B cell (primary cell): ENCODE measurements around the gene MDK. TPM values are rescaled to one million over a fixed set of nuclear protein-coding genes. Genes with fewer than 3 reads are reported as not detected.

ENCODE experiments used
- ATAC-seq: fragments of 200-7000 bp; cut with Tn5 transposase; one replicate; pipeline ENCODE4 v1.10.0; 2021; ENCODE audit warnings: low read depth, mild to moderate bottlenecking, moderate number of reproducible peaks, moderate library complexity
- CTCF ChIA-PET: fragments of 350-600 bp; sonication (Branson Sonifier 250); formaldehyde crosslinking; loops from one replicate; lab custom pipeline; 2021; ENCODE audit warnings: antibody characterized with exemption, inconsistent platforms; lab: Charles Lee
- POLR2A ChIA-PET: fragments of 350-600 bp; sonication (Branson Sonifier 250); formaldehyde crosslinking; loops from one replicate; lab custom pipeline; 2021; ENCODE audit warnings: antibody characterized with exemption; lab: Charles Lee
- DNase-seq: peaks from one replicate; pipeline ENCODE4 v3.0.0; 2013
- H2AFZ ChIP-seq: 2 replicates; pipeline ENCODE4 v1.6.1; 2012; ENCODE audit warnings: mild to moderate bottlenecking, low read depth, low read length; ENCODE audit not compliant: insufficient read depth, poor library complexity, severe bottlenecking
- H3K27ac ChIP-seq, 2 donors: 1 replicate in 1 of 2; 2 replicates in 1 of 2; pipeline ENCODE4 v1.5.1; 2012 to 2013; ENCODE audit warnings: low read length in 2 of 2, mild to moderate bottlenecking in 2 of 2, moderate library complexity in 1 of 2
- H3K27me3 ChIP-seq, 4 experiments: fragments of 200-600 bp in 1 of 4; sonication (generic) in 1 of 4; replicated peaks in 1 of 4; 1 replicate in 2 of 4; 2 replicates in 2 of 4; pipeline versions ENCODE4 v1.6.1 to v1.7.0; 2013 to 2016; ENCODE audit warnings: low read length in 3 of 4, mild to moderate bottlenecking in 2 of 4, mixed read lengths in 1 of 4, moderate library complexity in 1 of 4; ENCODE audit not compliant: insufficient read depth in 4 of 4, control insufficient read depth in 3 of 4; ENCODE audit errors: control extremely low read depth in 1 of 4
- H3K36me3 ChIP-seq, 2 experiments: replicated peaks in 1 of 2; 1 replicate in 1 of 2; 2 replicates in 1 of 2; pipeline versions ENCODE4 v1.6.1 to v1.7.1; 2013; ENCODE audit warnings: low read length in 1 of 2; ENCODE audit not compliant: insufficient read depth in 2 of 2, control insufficient read depth in 1 of 2; ENCODE audit errors: control extremely low read depth in 1 of 2, extremely low read depth in 1 of 2
- H3K4me1 ChIP-seq, 2 donors: fragments of 200-600 bp in 1 of 2; sonication (generic) in 1 of 2; 1 replicate in 1 of 2; 2 replicates in 1 of 2; pipeline versions ENCODE4 v1.5.1 to v1.6.1; 2013 to 2017; ENCODE audit warnings: low read length in 2 of 2; ENCODE audit not compliant: control insufficient read depth in 2 of 2, insufficient read depth in 2 of 2
- H3K4me2 ChIP-seq: replicated peaks from 2 replicates; pipeline ENCODE3; 2012; ENCODE audit warnings: mild to moderate bottlenecking, low read depth, low read length; ENCODE audit not compliant: poor library complexity, severe bottlenecking
- H3K4me3 ChIP-seq, 5 experiments: fragments of 200-600 bp in 1 of 5; sonication (generic) in 1 of 5; 1 replicate in 3 of 5; 2 replicates in 2 of 5; pipeline versions ENCODE4 v1.5.1 to v1.7.0; 2011 to 2016; ENCODE audit warnings: low read length in 4 of 5, mild to moderate bottlenecking in 4 of 5, low read depth in 2 of 5, control low read depth in 1 of 5, moderate library complexity in 1 of 5; ENCODE audit not compliant: insufficient read depth in 1 of 5; ENCODE audit errors: control extremely low read depth in 1 of 5, extremely low read depth in 1 of 5
- H3K79me2 ChIP-seq: fragments of 200-600 bp; sonication (generic); one replicate; pipeline ENCODE4 v1.6.0; 2016; ENCODE audit warnings: low read length; ENCODE audit not compliant: control insufficient read depth, insufficient read depth
- H3K9ac ChIP-seq: fragments of 200-600 bp; sonication (generic); 2 replicates; pipeline ENCODE4 v1.6.1; 2017; ENCODE audit warnings: mild to moderate bottlenecking, low read length, moderate library complexity
- H3K9me3 ChIP-seq, 3 donors: one replicate each; pipeline versions ENCODE4 v1.6.1 to v1.7.1; 2013; ENCODE audit warnings: low read length in 2 of 3; ENCODE audit not compliant: control insufficient read depth in 2 of 3, insufficient read depth in 1 of 3; ENCODE audit errors: control extremely low read depth in 1 of 3
- H4K20me1 ChIP-seq: 2 replicates; pipeline ENCODE4 v1.6.0; 2012; ENCODE audit warnings: mild to moderate bottlenecking, low read length; ENCODE audit not compliant: insufficient read depth, control insufficient read depth, poor library complexity, severe bottlenecking
- H3K27ac Mint-ChIP-seq: one replicate; pipeline ENCODE4 v1.8.0; 2021; ENCODE audit warnings: mixed read lengths
- H3K27me3 Mint-ChIP-seq: one replicate; pipeline ENCODE4 v1.8.0; 2021; ENCODE audit warnings: mixed read lengths
- H3K4me1 Mint-ChIP-seq: one replicate; pipeline ENCODE4 v1.8.0; 2021; ENCODE audit warnings: mixed read lengths
- H3K4me3 Mint-ChIP-seq: one replicate; pipeline ENCODE4 v1.8.0; 2021; ENCODE audit warnings: mixed read lengths
- H3K9me3 Mint-ChIP-seq: one replicate; pipeline ENCODE4 v1.8.0; 2022; ENCODE audit warnings: mixed read lengths; ENCODE audit not compliant: insufficient read depth
- EZH2 ChIP-seq: IDR thresholded peaks from 2 replicates; pipeline ENCODE4 v1.6.1; 2012; ENCODE audit warnings: borderline replicate concordance, low read depth, mild to moderate bottlenecking, moderate library complexity, low read length; ENCODE audit not compliant: insufficient read depth, poor library complexity, severe bottlenecking
- WGBS: methylation state at CpG from one replicate; pipeline ENCODE4 v1.1.5; 2013; ENCODE audit warnings: missing lambda C conversion rate; ENCODE audit not compliant: insufficient coverage; 5-methylcytosine and 5-hydroxymethylcytosine counted together
- intact Hi-C: fragments of 100-400 bp; cut with micrococcal nuclease; formaldehyde crosslinking; loops from one replicate; pipeline ENCODE4 v1.10.0; 2022
- polyA plus RNA-seq: library from polyadenylated mRNA; depleted of rRNA; stranded (reverse); fragments of >200 nt; gene quantifications from 2 replicates; pipeline ENCODE4 v1.2.3, GENCODE V29; 2012
- total RNA-seq, 2 donors: library from RNA; stranded (reverse); fragments of 120-200 nt in 1 of 2; gene quantifications; 1 replicate in 1 of 2; 2 replicates in 1 of 2; pipeline versions ENCODE4 v1.2.3 to v1.2.4, GENCODE V29; 2013 to 2022
- TF ChIP-seq, protein P1 (sequence below): fragments of 200-600 bp; IDR thresholded peaks from one replicate; pipeline ENCODE4 v1.8.0; 2022; ENCODE audit warnings: antibody characterized with exemption, mild to moderate bottlenecking

The MDK gene
- total and polyA plus RNA-seq, 2 donors (not counting 1 experiment from before 2014, with no cell fraction given), result 1.5 to 2.6 TPM

GRCh38 chr11:46392421-46393230 lies 11.2 kb downstream of the MDK start:
- 4% methylated on average over 68 of the region's 71 CpGs for WGBS
- DNase-seq (peak; percentile 85), ATAC-seq (peak; percentile 94)
- peak overlapping the region; percentile 20 for H3K9ac ChIP-seq
- Mint-ChIP-seq H3K27me3 (peaks cover 29% of the 10 kb centered on the region), H3K27ac (no peak overlapping the region), H3K4me3 (peak overlapping the region; percentile 76), H3K9me3 (no peaks in the 10 kb centered on the region), H3K4me1 (peaks cover 19% of the 10 kb centered on the region)
- H3K4me2 ChIP-seq, result peak overlapping the region; percentile 77
- ChIA-PET POLR2A (no interaction called here), CTCF (interaction anchor here (1.0 to 1.8 kb wide), 4 partner anchors 12 to 137 kb away, joined by 3 to 4 read pairs (median 4); no protein-coding TSS in a partner anchor)
- TF ChIP-seq EZH2, result no peak
- TF ChIP-seq, protein P1, sequence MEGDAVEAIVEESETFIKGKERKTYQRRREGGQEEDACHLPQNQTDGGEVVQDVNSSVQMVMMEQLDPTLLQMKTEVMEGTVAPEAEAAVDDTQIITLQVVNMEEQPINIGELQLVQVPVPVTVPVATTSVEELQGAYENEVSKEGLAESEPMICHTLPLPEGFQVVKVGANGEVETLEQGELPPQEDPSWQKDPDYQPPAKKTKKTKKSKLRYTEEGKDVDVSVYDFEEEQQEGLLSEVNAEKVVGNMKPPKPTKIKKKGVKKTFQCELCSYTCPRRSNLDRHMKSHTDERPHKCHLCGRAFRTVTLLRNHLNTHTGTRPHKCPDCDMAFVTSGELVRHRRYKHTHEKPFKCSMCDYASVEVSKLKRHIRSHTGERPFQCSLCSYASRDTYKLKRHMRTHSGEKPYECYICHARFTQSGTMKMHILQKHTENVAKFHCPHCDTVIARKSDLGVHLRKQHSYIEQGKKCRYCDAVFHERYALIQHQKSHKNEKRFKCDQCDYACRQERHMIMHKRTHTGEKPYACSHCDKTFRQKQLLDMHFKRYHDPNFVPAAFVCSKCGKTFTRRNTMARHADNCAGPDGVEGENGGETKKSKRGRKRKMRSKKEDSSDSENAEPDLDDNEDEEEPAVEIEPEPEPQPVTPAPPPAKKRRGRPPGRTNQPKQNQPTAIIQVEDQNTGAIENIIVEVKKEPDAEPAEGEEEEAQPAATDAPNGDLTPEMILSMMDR, result no peak
- H4K20me1 ChIP-seq, result peaks cover 21% of the 10 kb centered on the region
- no peak overlapping the region for H2AFZ ChIP-seq
- peaks cover 0 to 22% (median 0%) of the 10 kb centered on the region in 3 donors for H3K9me3 ChIP-seq
- H3K4me3 ChIP-seq, result peak overlapping the region in 1 of 5 experiments; percentile 16
- H3K36me3 ChIP-seq, result no peaks in the 10 kb centered on the region
- peaks cover 0 to 48% (median 29%) of the 10 kb centered on the region in 4 experiments for H3K27me3 ChIP-seq
- intact Hi-C loops, result loop anchor here (1.0 kb wide), 1 partner anchor 12 kb away; no protein-coding TSS in a partner anchor
- H3K4me1 ChIP-seq, result peaks cover 28 to 43% of the 10 kb centered on the region in 2 donors
- H3K79me2 ChIP-seq, result no peaks in the 10 kb centered on the region
- H3K27ac ChIP-seq, result no peak overlapping the region

DNA sequence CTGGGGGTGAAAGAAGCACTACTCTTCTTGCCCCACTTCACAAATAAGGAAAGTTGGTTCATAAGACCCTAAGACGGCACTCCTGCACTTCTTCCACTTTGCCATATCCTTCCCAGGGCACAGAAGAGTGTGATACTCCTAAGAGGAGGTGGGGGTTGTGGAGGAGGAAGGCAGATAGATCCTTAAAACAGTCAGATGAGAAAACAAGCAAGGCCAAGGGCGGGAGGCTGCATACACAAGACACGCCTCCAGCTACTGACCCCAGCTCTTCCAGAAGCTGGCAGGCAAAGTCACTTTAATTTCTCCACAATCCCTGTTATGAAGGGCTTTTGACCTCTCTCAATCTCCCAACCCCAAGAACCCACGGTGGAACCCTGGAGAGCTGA lies 11.8 kb downstream of the MDK start:
- H3K36me3 ChIP-seq, result no peaks in the 10 kb centered on the region
- peaks cover 28 to 38% of the 10 kb centered on the region in 2 donors for H3K4me1 ChIP-seq
- H3K27ac ChIP-seq, result no peak overlapping the region
- ATAC-seq, result no peak
- H3K4me3 ChIP-seq, result peak overlapping the region in 1 of 5 experiments; percentile 16
- H2AFZ ChIP-seq, result no peak overlapping the region
- no peaks in the 10 kb centered on the region for H3K79me2 ChIP-seq
- peaks cover 21% of the 10 kb centered on the region for H4K20me1 ChIP-seq
- TF ChIP-seq, protein P1, result no peak
- TF ChIP-seq EZH2, result no peak
- Mint-ChIP-seq H3K27me3 (peaks cover 25% of the 10 kb centered on the region), H3K9me3 (no peaks in the 10 kb centered on the region), H3K27ac (peak overlapping the region; percentile 32), H3K4me1 (peaks cover 19% of the 10 kb centered on the region), H3K4me3 (peak overlapping the region; percentile 76)
- no peak for DNase-seq
- peaks cover 0 to 19% (median 0%) of the 10 kb centered on the region in 3 donors for H3K9me3 ChIP-seq
- peaks cover 0 to 42% (median 28%) of the 10 kb centered on the region in 4 experiments for H3K27me3 ChIP-seq
- peak overlapping the region; percentile 77 for H3K4me2 ChIP-seq
- no peak overlapping the region for H3K9ac ChIP-seq
- 60% methylated on average over 1 of the region's 4 CpGs for WGBS
- ChIA-PET POLR2A (no interaction called here), CTCF (interaction anchor here (1.1 to 1.6 kb wide), 2 partner anchors 12 to 136 kb away, joined by 3 to 4 read pairs; no protein-coding TSS in a partner anchor)
- intact Hi-C loops, result no loop called here
